Measurements from ENCODE around the gene ADGRA3. TPM values are rescaled to one million over a fixed set of nuclear protein-coding genes. Genes with fewer than 3 reads are reported as not detected.

The ADGRA3 gene
- total and polyA plus RNA-seq, 10 donors: 1.6 to 10.6 (median 5.4) TPM

- Histone ChIP-seq H3K4me1 (no peaks in the 10 kb centered on the region), H3K36me3 (no peaks in the 10 kb centered on the region), H3K27me3 (replicated peaks in 1 of 7) (no peaks in the 10 kb centered on the region), H3K4me3 (no peak overlapping the region), H3K27ac (no peak overlapping the region), H3K9me3 (no peaks in the 10 kb centered on the region)
- no peak for DNase-seq
- TF ChIP-seq POLR2A (IDR thresholded peaks at IDR 0.05): no peak
- TF ChIP-seq, protein P1, sequence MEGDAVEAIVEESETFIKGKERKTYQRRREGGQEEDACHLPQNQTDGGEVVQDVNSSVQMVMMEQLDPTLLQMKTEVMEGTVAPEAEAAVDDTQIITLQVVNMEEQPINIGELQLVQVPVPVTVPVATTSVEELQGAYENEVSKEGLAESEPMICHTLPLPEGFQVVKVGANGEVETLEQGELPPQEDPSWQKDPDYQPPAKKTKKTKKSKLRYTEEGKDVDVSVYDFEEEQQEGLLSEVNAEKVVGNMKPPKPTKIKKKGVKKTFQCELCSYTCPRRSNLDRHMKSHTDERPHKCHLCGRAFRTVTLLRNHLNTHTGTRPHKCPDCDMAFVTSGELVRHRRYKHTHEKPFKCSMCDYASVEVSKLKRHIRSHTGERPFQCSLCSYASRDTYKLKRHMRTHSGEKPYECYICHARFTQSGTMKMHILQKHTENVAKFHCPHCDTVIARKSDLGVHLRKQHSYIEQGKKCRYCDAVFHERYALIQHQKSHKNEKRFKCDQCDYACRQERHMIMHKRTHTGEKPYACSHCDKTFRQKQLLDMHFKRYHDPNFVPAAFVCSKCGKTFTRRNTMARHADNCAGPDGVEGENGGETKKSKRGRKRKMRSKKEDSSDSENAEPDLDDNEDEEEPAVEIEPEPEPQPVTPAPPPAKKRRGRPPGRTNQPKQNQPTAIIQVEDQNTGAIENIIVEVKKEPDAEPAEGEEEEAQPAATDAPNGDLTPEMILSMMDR (IDR thresholded peaks at IDR 0.05 in 8 of 11, conservative IDR thresholded peaks at IDR 0.05 in 3 of 11): no peak
- TF ChIP-seq POLR2AphosphoS5 (IDR thresholded peaks at IDR 0.05): no peak
- intact Hi-C loops (cut with DNase I; ENCODE audit: low total_unique reads): no loop called here
- WGBS, 5 donors: 84 to 93% (median 88%) methylated on average over 10 of the region's 10 CpGs
Observed at GRCh38 chr4:22466581-22466980, 49.3 kb downstream of the ADGRA3 start.

GRCh38 chr4:22465996-22466395 is 49.9 kb downstream of the ADGRA3 start:
- TF ChIP-seq, protein P1 (IDR thresholded peaks at IDR 0.05 in 8 of 11, conservative IDR thresholded peaks at IDR 0.05 in 3 of 11): no peak
- TF ChIP-seq POLR2AphosphoS5 (IDR thresholded peaks at IDR 0.05) (no peak), POLR2A (IDR thresholded peaks at IDR 0.05) (no peak)
- Histone ChIP-seq H3K4me3 (no peak overlapping the region), H3K27ac (no peak overlapping the region), H3K36me3 (no peaks in the 10 kb centered on the region), H3K27me3 (replicated peaks in 1 of 7) (no peaks in the 10 kb centered on the region), H3K4me1 (no peaks in the 10 kb centered on the region), H3K9me3 (no peaks in the 10 kb centered on the region)
- 87 to 96% (median 91%) methylated on average over 5 of the region's 5 CpGs for WGBS, 5 donors
- intact Hi-C loops (cut with DNase I; ENCODE audit: low total_unique reads): no loop called here
- DNase-seq: no peak

GRCh38 chr4:22465349-22465748 is 50.5 kb downstream of the ADGRA3 start:
- no peaks in the 10 kb centered on the region for H3K4me1 ChIP-seq
- no peak for DNase-seq
- 85 to 93% (median 90%) methylated on average over 4 of the region's 4 CpGs for WGBS, 5 donors
- no peak overlapping the region for H3K4me3 ChIP-seq
- H3K36me3 ChIP-seq: no peaks in the 10 kb centered on the region
- TF ChIP-seq POLR2AphosphoS5 (IDR thresholded peaks at IDR 0.05) (no peak), POLR2A (IDR thresholded peaks at IDR 0.05) (no peak)
- TF ChIP-seq, protein P1 (IDR thresholded peaks at IDR 0.05 in 8 of 11, conservative IDR thresholded peaks at IDR 0.05 in 3 of 11): no peak
- no peaks in the 10 kb centered on the region for H3K9me3 ChIP-seq
- H3K27ac ChIP-seq: no peak overlapping the region
- intact Hi-C loops (cut with DNase I; ENCODE audit: low total_unique reads): no loop called here
- H3K27me3 ChIP-seq (replicated peaks in 1 of 7): no peaks in the 10 kb centered on the region

- TF ChIP-seq POLR2AphosphoS5 (IDR thresholded peaks at IDR 0.05): no peak
- no peak for TF ChIP-seq POLR2A (IDR thresholded peaks at IDR 0.05)
- TF ChIP-seq, protein P1 (IDR thresholded peaks at IDR 0.05 in 8 of 11, conservative IDR thresholded peaks at IDR 0.05 in 3 of 11): no peak
- no peak for DNase-seq
- 88 to 98% (median 89%) methylated on average over 5 of the region's 5 CpGs for WGBS, 5 donors
- Histone ChIP-seq H3K4me3 (no peak overlapping the region), H3K9me3 (no peaks in the 10 kb centered on the region), H3K27ac (no peak overlapping the region), H3K4me1 (no peaks in the 10 kb centered on the region), H3K27me3 (replicated peaks in 1 of 7) (no peaks in the 10 kb centered on the region), H3K36me3 (no peaks in the 10 kb centered on the region)
- intact Hi-C loops (cut with DNase I; ENCODE audit: low total_unique reads): no loop called here
Observed at GRCh38 chr4:22463179-22463578, 52.7 kb downstream of the ADGRA3 start.

Measured in spleen (tissue), 11 donors.